ENCODE measurements around the gene TSPAN9. TPM values are rescaled to one million over a fixed set of nuclear protein-coding genes. Genes with fewer than 3 reads are reported as not detected.
A peak's percentile ranks its signal among the peaks of the same experiment; 100 is the strongest.

TSPAN9 gene, protein sequence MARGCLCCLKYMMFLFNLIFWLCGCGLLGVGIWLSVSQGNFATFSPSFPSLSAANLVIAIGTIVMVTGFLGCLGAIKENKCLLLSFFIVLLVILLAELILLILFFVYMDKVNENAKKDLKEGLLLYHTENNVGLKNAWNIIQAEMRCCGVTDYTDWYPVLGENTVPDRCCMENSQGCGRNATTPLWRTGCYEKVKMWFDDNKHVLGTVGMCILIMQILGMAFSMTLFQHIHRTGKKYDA
- total RNA-seq: under 1 TPM in 1 of 2 experiments, not detected in 1; 0.07 TPM

DNA sequence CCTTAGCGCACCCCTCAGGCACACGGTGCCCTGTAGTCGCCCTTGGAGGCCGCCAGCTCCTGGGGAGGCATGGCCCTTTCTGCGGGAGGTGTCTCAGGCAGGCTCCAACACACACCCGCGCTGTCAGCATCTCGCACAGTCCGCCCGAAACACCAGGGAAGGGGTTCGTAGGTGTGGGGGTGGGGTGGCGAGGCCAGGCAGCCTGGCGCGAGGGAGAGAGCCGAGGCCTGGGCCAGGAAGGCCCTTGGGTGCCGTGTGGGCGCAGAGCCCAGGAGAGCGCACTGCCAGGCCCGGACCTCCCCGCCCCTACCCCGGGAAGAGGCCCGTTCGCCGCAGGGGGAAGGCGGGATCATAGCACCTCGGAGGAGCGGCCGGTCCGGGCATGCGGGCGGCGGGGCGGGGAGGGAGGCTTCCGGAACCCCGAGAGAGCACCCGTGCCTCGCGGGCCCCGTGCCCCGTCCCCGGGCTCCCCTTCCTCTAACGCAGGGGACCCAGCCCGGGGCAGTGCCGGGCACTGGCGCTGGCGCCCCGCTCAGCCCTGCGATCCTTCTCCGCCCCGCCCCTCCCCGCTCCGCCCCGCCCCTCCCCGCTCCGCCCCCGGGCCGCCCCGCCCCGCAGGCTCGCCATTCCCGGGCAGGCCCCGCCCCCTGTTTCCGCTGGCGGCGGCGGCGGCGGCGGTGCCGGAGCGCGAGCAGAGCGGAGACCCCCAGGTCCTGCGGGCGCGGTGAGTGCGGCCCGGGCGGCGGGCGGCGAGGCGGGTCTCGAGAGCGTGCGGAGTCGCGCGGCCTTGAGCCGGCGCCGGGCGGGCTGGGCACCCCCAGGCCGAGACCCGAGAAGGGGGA lies at the start of gene TSPAN9:
Gene TSPAN9 (plus strand): TSS at position 650 of the 842 bp plus-strand sequence. CDS start 123,815 bp downstream, outside the sequence.
- H3K27me3 Mint-ChIP-seq: peaks cover 18% of the 10 kb centered on the region
- peak; percentile 88 for ATAC-seq
- H3K4me3 Mint-ChIP-seq: peak within 1 kb of the TSS; percentile 68
- no peak within 1 kb of the TSS for H3K27ac Mint-ChIP-seq
- H3K36me3 Mint-ChIP-seq (ENCODE audit: low read depth): no peaks in the 10 kb centered on the region
- no peaks in the 10 kb centered on the region for H3K9me3 Mint-ChIP-seq
- intact Hi-C loops (cut with micrococcal nuclease): loop anchor here (5.0 kb wide), 1 partner anchor 195 kb away; no protein-coding TSS in a partner anchor
- TF ChIP-seq, protein P1, sequence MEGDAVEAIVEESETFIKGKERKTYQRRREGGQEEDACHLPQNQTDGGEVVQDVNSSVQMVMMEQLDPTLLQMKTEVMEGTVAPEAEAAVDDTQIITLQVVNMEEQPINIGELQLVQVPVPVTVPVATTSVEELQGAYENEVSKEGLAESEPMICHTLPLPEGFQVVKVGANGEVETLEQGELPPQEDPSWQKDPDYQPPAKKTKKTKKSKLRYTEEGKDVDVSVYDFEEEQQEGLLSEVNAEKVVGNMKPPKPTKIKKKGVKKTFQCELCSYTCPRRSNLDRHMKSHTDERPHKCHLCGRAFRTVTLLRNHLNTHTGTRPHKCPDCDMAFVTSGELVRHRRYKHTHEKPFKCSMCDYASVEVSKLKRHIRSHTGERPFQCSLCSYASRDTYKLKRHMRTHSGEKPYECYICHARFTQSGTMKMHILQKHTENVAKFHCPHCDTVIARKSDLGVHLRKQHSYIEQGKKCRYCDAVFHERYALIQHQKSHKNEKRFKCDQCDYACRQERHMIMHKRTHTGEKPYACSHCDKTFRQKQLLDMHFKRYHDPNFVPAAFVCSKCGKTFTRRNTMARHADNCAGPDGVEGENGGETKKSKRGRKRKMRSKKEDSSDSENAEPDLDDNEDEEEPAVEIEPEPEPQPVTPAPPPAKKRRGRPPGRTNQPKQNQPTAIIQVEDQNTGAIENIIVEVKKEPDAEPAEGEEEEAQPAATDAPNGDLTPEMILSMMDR (IDR thresholded peaks at IDR 0.05): no peak
- peaks cover 6% of the 10 kb centered on the region for H3K4me1 Mint-ChIP-seq (ENCODE audit: low read depth)
- ChIA-PET POLR2A (interaction anchor here (0.6 kb wide), 1 partner anchor 36 kb away, joined by 3 read pairs; no protein-coding TSS in a partner anchor), CTCF (interaction anchor here (5.3 to 7.0 kb wide), 2 partner anchors 18 to 198 kb away, joined by 43 to 64 read pairs; no protein-coding TSS in a partner anchor)
- DNase-seq: peak; percentile 59

DNA sequence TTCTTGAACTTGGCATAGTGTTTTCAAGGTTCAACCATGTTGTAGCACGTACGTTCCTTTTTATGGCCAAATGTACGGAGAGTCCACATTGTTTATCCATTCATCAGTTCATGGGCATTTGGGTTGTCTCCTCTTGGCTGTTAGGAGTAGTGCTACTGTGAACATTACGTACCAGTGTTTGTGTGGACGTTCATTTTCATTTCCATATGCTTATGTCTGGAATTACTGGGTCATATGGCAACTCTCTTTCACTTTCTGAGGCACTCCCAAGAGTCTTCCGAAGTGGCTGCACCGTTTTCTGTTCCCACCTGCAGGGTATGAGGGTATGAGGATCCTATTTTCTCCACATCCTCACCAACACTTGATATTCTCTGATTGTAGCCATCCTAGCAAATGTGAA lies 49.1 kb upstream of the TSPAN9 start:
- Mint-ChIP-seq H3K4me1 (ENCODE audit: low read depth) (no peaks in the 10 kb centered on the region), H3K9me3 (no peaks in the 10 kb centered on the region), H3K36me3 (ENCODE audit: low read depth) (no peaks in the 10 kb centered on the region), H3K4me3 (no peak overlapping the region), H3K27ac (no peak overlapping the region), H3K27me3 (peaks cover 2% of the 10 kb centered on the region)
- DNase-seq (no peak), ATAC-seq (no peak)
- intact Hi-C loops (cut with micrococcal nuclease): no loop called here
- ChIA-PET POLR2A (no interaction called here), CTCF (no interaction called here)
- TF ChIP-seq, protein P1 (IDR thresholded peaks at IDR 0.05): no peak

DNA sequence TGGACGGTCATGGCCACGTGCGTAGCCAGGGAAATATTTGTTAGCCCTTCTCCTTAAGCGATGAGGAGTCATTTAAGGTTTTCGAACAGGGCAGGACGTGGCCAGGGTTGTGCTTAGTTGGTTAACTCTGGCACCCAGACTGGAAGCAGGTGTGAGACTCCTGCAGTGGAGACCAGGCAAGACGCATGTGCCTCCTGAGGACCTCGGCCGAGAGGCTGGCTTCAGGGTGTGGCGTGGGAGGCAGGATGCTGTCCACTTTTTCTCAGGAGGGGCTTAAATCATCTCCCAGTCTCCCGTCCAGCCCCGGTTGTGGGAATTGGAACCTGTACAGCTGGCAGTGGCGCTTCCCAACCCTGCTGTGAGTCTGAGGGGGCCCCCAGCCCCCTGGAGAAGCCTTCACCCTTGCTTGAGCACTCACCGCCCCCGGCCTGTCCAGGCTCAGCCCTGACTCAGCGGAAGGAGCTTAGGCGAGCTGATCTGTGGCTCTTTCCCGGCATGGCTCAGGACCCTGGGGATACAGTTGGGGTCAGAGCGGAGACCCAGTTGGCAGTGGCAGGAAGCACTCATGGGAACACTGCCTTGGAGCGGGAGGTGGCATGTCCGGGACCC lies 46.3 kb upstream of the TSPAN9 start:
- no peak for ATAC-seq
- CTCF ChIA-PET: interaction anchor here (0.8 kb wide), 1 partner anchor 10 kb away, joined by 3 read pairs; no protein-coding TSS in a partner anchor
- H3K4me3 Mint-ChIP-seq: no peak overlapping the region
- H3K4me1 Mint-ChIP-seq (ENCODE audit: low read depth): no peaks in the 10 kb centered on the region
- POLR2A ChIA-PET: no interaction called here
- DNase-seq: no peak
- no peaks in the 10 kb centered on the region for H3K9me3 Mint-ChIP-seq
- intact Hi-C loops (cut with micrococcal nuclease): no loop called here
- TF ChIP-seq, protein P1 (IDR thresholded peaks at IDR 0.05): no peak
- peaks cover 2% of the 10 kb centered on the region for H3K27me3 Mint-ChIP-seq
- H3K36me3 Mint-ChIP-seq (ENCODE audit: low read depth): no peaks in the 10 kb centered on the region
- H3K27ac Mint-ChIP-seq: no peak overlapping the region

DNA sequence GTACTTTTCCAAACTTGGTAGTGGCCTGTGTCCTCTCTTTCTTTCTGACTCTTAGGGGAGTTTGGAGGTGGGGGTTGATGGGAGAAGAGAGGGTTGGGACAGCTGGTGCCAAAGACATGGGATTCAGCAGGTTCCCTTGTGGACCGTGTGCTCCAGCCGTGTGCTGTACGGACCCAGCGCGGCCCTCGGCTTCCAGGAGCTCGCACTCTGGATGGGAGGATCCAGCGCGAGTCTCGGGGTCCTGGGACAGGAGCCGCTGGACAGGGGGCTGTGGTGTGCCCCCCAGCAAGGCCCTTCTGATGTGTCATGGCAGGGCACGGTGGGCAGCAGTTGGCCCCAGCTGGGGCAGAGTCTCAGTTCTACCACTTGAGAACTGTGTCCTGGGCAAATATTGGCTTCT lies 45.0 kb upstream of the TSPAN9 start:
- no peak overlapping the region for H3K4me3 Mint-ChIP-seq
- H3K27me3 Mint-ChIP-seq: peaks cover 2% of the 10 kb centered on the region
- ChIA-PET CTCF (no interaction called here), POLR2A (no interaction called here)
- no peaks in the 10 kb centered on the region for H3K4me1 Mint-ChIP-seq (ENCODE audit: low read depth)
- ATAC-seq (no peak), DNase-seq (no peak)
- no peak overlapping the region for H3K27ac Mint-ChIP-seq
- intact Hi-C loops (cut with micrococcal nuclease): no loop called here
- H3K9me3 Mint-ChIP-seq: no peaks in the 10 kb centered on the region
- H3K36me3 Mint-ChIP-seq (ENCODE audit: low read depth): no peaks in the 10 kb centered on the region
- TF ChIP-seq, protein P1 (IDR thresholded peaks at IDR 0.05): no peak
